B cell (primary cell): ENCODE measurements around the gene SLC12A4.

Source experiments
- EZH2 ChIP-seq: IDR thresholded peaks from 2 replicates; pipeline ENCODE4 v1.6.1; 2012; ENCODE audit warnings: borderline replicate concordance, low read depth, mild to moderate bottlenecking, moderate library complexity, low read length; ENCODE audit not compliant: insufficient read depth, poor library complexity, severe bottlenecking
- TF ChIP-seq, protein P1 (sequence below): fragments of 200-600 bp; IDR thresholded peaks from one replicate; pipeline ENCODE4 v1.8.0; 2022; ENCODE audit warnings: antibody characterized with exemption, mild to moderate bottlenecking

DNA sequence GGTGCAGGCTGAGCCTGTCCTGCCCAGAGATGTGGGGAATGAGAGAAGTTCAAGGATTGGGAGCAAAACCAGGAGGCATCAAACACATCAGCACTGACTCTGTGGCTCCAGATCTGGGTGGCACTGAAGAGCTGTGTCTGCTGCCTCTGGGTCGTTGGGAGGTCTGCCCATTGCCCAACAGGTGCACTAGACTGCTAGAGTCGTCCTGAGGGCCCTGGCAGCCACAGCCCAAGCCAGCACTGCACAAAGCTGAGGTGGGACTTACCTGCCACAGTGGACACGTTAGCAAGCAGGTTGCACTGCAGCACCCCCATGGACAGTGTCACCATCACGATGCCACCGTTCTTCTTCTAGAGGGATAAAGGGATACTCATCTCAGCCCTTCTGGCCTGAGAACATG is 8.6 kb upstream of the SLC12A4 start:
- TF ChIP-seq, protein P1, sequence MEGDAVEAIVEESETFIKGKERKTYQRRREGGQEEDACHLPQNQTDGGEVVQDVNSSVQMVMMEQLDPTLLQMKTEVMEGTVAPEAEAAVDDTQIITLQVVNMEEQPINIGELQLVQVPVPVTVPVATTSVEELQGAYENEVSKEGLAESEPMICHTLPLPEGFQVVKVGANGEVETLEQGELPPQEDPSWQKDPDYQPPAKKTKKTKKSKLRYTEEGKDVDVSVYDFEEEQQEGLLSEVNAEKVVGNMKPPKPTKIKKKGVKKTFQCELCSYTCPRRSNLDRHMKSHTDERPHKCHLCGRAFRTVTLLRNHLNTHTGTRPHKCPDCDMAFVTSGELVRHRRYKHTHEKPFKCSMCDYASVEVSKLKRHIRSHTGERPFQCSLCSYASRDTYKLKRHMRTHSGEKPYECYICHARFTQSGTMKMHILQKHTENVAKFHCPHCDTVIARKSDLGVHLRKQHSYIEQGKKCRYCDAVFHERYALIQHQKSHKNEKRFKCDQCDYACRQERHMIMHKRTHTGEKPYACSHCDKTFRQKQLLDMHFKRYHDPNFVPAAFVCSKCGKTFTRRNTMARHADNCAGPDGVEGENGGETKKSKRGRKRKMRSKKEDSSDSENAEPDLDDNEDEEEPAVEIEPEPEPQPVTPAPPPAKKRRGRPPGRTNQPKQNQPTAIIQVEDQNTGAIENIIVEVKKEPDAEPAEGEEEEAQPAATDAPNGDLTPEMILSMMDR, result no peak
- TF ChIP-seq EZH2, result no peak
